Smooth muscle cell (in vitro differentiated cells): ENCODE measurements around the gene SPDYE1. TPM values are rescaled to one million over a fixed set of nuclear protein-coding genes. Genes with fewer than 3 reads are reported as not detected.
A peak's percentile ranks its signal among the peaks of the same experiment; 100 is the strongest.
"Not testable (repeated sequence)": the region's sequence is repeated elsewhere in the genome, so short reads cannot be mapped to it uniquely, and the experiment has no call there.

Source experiments
- DNase-seq: peaks from one replicate; lab custom pipeline; 2025; ENCODE audit not compliant: unreplicated experiment; lab: John Stamatoyannopoulos, UW
- H2AFZ ChIP-seq: fragments of 200-600 bp; sonication (generic); 2 replicates; pipeline ENCODE4 v1.6.0; 2016; ENCODE audit warnings: antibody characterized with exemption, low read depth, mild to moderate bottlenecking
- H3F3A ChIP-seq: fragments of 200-600 bp; sonication (generic); 2 replicates; pipeline ENCODE4 v1.6.0; 2017; ENCODE audit warnings: antibody characterized with exemption, low read depth
- H3K27ac ChIP-seq: fragments of 200-600 bp; sonication (generic); 2 replicates; pipeline ENCODE4 v1.5.1; 2016; ENCODE audit warnings: low read depth, mild to moderate bottlenecking
- H3K27me3 ChIP-seq: fragments of 200-600 bp; sonication (generic); 2 replicates; pipeline ENCODE4 v1.6.1; 2016; ENCODE audit warnings: low read depth, mild to moderate bottlenecking
- H3K36me3 ChIP-seq: fragments of 200-600 bp; sonication (generic); 2 replicates; pipeline ENCODE4 v1.5.1; 2016; ENCODE audit warnings: low read depth
- H3K4me1 ChIP-seq: fragments of 200-600 bp; sonication (generic); 2 replicates; pipeline ENCODE4 v1.5.1; 2016; ENCODE audit warnings: low read depth
- H3K4me2 ChIP-seq: fragments of 200-600 bp; sonication (generic); 2 replicates; pipeline ENCODE4 v1.6.0; 2016; ENCODE audit warnings: mild to moderate bottlenecking
- H3K4me3 ChIP-seq: fragments of 200-600 bp; sonication (generic); 2 replicates; pipeline ENCODE4 v1.5.1; 2016; ENCODE audit warnings: mild to moderate bottlenecking
- H3K79me2 ChIP-seq: fragments of 200-600 bp; sonication (generic); 2 replicates; pipeline ENCODE4 v1.6.0; 2016; ENCODE audit warnings: low read depth, mild to moderate bottlenecking
- H3K9ac ChIP-seq: fragments of 200-600 bp; sonication (generic); 2 replicates; pipeline ENCODE4 v1.6.0; 2016; ENCODE audit warnings: low read depth
- H3K9me3 ChIP-seq: fragments of 200-600 bp; sonication (generic); replicated peaks from 2 replicates; pipeline ENCODE4 v1.5.1; 2016; ENCODE audit warnings: low read depth
- H4K20me1 ChIP-seq: fragments of 200-600 bp; sonication (generic); 2 replicates; pipeline ENCODE4 v1.6.0; 2016; ENCODE audit warnings: low read depth
- WGBS: methylation state at CpG from one replicate; pipeline ENCODE4 v1.1.7; 2016; ENCODE audit warnings: low lambda C conversion rate; 5-methylcytosine and 5-hydroxymethylcytosine counted together
- polyA plus RNA-seq: library from polyadenylated mRNA; unstranded; fragments of >200 nt; fragmentation: Nextera tagmentation; extraction: Ambion mirVana; gene quantifications from 2 replicates; pipeline ENCODE4 v1.2.1, GENCODE V29; 2016
- total RNA-seq: library from RNA; depleted of rRNA; stranded (reverse); fragments of >200 nt; gene quantifications from 2 replicates; pipeline ENCODE4 v1.2.3, GENCODE V29; 2014

The SPDYE1 gene
- total and polyA plus RNA-seq, 2 experiments from 2014 or later, result 0.15 TPM; not detected in 1

GRCh38 chr7:44032031-44032430 lies 34.3 kb downstream of the SPDYE1 start:
- H3K36me3 ChIP-seq, H3K4me2 ChIP-seq, H4K20me1 ChIP-seq, H3F3A ChIP-seq, H3K4me1 ChIP-seq, DNase-seq, H3K27ac ChIP-seq, H3K4me3 ChIP-seq, H2AFZ ChIP-seq, H3K9me3 ChIP-seq, H3K9ac ChIP-seq, H3K79me2 ChIP-seq, H3K27me3 ChIP-seq: not testable (repeated sequence)
- 91% methylated on average over 5 of the region's 6 CpGs for WGBS

- not testable (repeated sequence) for H3K9ac ChIP-seq, H4K20me1 ChIP-seq, H3K27ac ChIP-seq, H3K79me2 ChIP-seq, H3K27me3 ChIP-seq, H3K9me3 ChIP-seq, H2AFZ ChIP-seq, H3K4me2 ChIP-seq, H3K36me3 ChIP-seq, H3K4me3 ChIP-seq, DNase-seq, H3K4me1 ChIP-seq, H3F3A ChIP-seq
- 90% methylated on average over 18 of the region's 18 CpGs for WGBS
Observed at GRCh38 chr7:44033971-44034844, 36.5 kb downstream of the SPDYE1 start.

DNA sequence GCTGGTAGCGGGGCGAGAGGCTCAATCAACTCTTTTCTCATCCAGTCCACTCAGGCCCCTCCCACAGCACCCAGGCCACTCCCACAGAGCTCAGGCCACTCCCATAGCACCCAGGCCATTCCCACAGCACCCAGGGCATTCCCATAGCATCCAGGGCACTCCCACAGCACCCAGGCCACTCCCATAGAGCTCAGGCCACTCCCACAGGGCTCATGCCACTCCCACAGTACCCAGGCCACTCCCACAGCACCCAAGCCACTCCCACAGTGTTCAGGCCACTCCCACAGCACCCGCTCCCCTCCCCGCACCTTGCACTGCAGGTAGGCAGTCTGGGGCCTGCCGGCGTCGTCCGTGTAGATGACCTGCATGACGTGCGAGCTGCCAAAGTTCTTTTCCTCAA lies 38.7 kb downstream of the SPDYE1 start:
- not testable (repeated sequence) for H3K27me3 ChIP-seq, H2AFZ ChIP-seq, H3K4me2 ChIP-seq, H3F3A ChIP-seq, H3K9ac ChIP-seq, H4K20me1 ChIP-seq, H3K4me1 ChIP-seq, DNase-seq, H3K9me3 ChIP-seq, H3K4me3 ChIP-seq, H3K79me2 ChIP-seq, H3K27ac ChIP-seq, H3K36me3 ChIP-seq
- 27% methylated on average over 8 of the region's 10 CpGs for WGBS

DNA sequence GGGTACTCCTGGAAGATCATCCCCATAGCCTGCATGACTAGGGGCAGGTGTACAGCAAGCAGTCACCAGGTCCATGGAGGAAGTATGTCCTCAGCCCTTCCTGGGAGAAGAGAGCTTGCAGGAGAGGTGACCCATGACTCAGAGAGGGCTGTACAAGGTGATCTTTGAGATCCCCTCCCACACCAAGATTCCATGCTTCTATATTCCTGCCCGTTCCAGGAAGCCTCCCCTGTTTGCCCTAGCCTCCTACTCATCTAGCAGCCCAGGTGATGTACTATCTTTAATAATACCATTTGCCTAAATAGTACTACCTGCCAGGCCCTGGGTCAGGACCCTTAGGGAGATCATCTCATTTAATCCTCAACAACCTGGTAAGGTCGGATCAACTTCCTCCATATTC lies 40.3 kb downstream of the SPDYE1 start:
- H3K9me3 ChIP-seq, H3K36me3 ChIP-seq, H2AFZ ChIP-seq, H4K20me1 ChIP-seq, H3K4me1 ChIP-seq, H3K79me2 ChIP-seq, H3K4me2 ChIP-seq, H3K9ac ChIP-seq, DNase-seq, H3K27ac ChIP-seq, H3K4me3 ChIP-seq, H3F3A ChIP-seq, H3K27me3 ChIP-seq: not testable (repeated sequence)
- 87% methylated on average over 2 of the region's 2 CpGs for WGBS

DNA sequence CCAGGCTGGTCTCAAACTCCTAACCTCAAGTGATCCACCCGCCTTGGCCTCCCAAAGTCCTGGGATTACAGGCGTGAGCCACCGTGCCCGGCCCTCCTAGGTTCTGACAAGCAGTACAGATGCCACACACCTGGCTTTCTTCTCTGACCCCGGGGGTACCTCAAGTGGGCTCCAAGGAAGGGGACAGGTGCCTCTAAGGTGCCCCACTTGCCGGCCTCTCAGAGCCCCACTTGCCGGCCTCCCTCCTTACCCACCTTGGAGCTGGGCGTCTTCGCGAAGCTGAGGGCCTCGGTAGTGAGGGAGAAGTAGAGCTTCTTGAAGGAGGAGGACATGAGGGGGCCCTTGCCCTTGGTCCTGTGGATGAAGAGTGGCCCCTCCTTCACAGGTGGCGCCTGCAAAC lies 40.9 kb downstream of the SPDYE1 start:
- not testable (repeated sequence) for DNase-seq, H2AFZ ChIP-seq, H3K27me3 ChIP-seq, H3K9ac ChIP-seq, H3K27ac ChIP-seq, H3K4me3 ChIP-seq, H3K79me2 ChIP-seq, H3K4me2 ChIP-seq, H4K20me1 ChIP-seq, H3F3A ChIP-seq, H3K4me1 ChIP-seq, H3K9me3 ChIP-seq, H3K36me3 ChIP-seq
- WGBS, result 68% methylated on average over 7 of the region's 12 CpGs

DNA sequence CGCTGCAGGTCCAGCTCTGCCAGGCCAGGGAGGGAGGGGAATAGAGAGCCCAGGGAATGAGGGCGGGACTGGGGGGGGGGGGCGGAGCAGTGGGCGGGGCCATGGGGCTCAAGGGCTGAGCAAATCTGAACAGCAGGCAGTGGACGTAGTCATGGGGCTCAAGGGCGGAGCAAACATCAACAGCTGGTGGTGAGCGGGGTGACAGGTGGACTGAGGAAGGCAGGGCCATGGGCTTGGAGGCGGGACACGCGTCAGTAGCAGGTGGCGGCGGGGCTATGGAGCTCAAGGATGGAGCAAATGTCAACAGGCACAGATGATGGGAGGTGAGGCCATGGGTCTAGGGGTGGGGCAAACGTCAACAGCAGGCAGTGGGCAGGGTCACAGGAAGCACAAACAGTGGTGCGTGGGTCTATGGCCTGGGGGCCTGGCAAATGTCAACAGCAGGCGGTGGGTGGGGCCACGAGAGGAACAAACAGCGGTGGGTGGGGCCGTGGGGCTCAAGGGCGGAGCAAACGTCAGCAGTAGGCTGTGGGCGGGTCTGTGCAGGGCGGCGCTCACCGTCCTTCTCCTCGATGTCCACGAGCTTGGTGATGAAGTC lies 41.4 kb downstream of the SPDYE1 start:
- not testable (repeated sequence) for H3K27ac ChIP-seq, H4K20me1 ChIP-seq, H3K27me3 ChIP-seq, H3K9me3 ChIP-seq, H3K4me1 ChIP-seq, H2AFZ ChIP-seq, H3K79me2 ChIP-seq, H3F3A ChIP-seq, H3K36me3 ChIP-seq, H3K9ac ChIP-seq, H3K4me2 ChIP-seq
- peak; percentile 34 for DNase-seq
- 4% methylated on average over 11 of the region's 26 CpGs for WGBS
- H3K4me3 ChIP-seq, result peak overlapping the region; percentile 31

DNA sequence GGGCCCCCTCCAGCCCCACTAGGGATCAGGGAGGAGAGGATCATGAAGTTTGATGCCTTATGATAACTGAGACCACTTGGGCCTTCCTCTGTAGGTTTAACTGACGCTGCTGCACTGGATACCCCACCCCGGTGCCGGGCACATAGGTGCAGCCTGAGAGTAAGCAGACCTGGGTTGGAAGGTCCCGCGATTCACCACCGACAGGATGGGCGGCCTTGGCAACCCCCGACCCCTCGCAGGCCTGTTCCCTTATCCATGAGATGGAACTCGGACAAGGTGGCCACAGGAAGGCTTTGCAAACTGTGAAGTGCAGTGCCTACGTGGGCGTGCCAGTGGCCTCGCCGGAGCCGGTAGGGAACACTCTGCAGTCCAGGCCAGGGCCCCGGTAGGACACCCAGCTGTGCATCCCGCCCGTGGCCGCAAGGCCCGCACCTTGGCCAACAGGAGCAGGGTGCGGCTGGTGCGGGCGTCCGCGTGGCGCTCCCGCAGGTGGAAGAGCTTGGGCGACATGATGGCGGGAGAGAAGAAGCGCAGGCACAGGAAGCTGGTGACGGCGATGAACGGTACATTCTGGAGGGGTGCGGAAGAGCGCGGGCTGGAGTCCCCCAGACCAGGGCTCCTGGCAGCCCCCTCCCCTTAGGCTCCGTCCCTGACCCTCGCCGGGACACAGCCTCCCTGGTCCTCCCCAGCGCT lies 42.2 kb downstream of the SPDYE1 start:
- 56% methylated on average over 9 of the region's 40 CpGs for WGBS
- not testable (repeated sequence) for H2AFZ ChIP-seq, H3K27me3 ChIP-seq, DNase-seq, H3K79me2 ChIP-seq, H3K4me1 ChIP-seq, H3K9ac ChIP-seq, H3F3A ChIP-seq, H3K36me3 ChIP-seq, H3K9me3 ChIP-seq, H4K20me1 ChIP-seq, H3K27ac ChIP-seq
- Histone ChIP-seq H3K4me2 (peak overlapping the region; percentile 82), H3K4me3 (peak overlapping the region; percentile 45)
